NCI-H2196 (cell line): ENCODE results near the gene LAMTOR3.

Experiments used
- DNase-seq: peaks from one replicate; lab custom pipeline; 2025; ENCODE audit not compliant: unreplicated experiment; lab: John Stamatoyannopoulos, UW

Gene LAMTOR3

DNA sequence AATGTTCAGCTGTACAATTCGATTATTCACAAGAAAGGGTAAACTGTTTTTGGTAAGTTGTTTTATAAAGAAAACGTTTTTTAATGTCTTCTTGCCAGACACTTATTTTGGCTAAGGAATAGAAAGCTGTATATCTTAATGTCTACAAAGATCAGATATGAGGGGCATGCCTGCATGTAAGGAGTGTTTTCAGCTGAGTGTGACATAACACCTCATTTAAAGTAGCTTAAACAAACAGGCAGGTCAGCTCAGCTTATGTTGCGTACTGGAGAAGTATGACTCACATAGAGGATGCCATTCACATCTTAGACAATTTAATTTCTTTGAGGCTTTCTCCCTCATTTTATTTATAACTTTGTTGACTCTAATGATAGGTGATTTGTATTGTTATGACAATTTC lies 30.4 kb downstream of the LAMTOR3 start:
- DNase-seq = no peak

DNA sequence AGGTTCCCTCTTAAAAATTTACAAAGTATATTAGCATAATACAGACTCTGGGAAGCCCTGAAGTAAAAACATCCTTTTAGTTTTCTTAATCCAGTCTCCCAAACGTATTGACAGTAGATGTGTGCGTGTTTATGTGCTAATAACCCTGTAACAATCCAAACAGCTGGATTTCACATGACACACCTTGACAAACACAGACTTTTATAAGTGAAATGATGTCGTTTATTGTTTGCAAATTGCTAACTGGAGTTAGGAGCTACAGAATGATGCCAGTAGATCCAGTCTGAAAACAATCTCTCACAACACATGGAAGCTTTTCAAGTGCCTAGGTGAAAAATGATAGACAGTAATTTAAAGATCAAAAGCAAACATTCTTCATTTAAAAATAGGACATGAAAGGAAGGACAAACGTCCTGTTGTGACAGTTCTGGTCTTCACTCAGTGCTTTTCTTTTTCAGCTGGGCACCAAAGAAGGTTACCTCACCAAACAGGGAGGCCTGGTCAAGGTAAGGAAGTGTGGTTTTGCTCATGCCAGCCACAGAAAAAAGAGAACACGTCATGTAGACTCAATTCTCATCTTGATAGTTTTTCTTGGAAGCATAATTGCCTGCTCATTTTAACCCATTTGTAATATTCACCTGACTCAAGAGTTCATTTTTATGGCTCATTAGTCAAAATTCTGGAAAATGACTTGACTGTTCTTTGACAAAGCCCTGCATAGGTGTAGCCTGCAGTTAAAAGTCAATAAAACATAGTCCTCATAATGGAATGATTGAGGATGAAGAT lies 32.9 kb downstream of the LAMTOR3 start:
- no peak for DNase-seq

DNA sequence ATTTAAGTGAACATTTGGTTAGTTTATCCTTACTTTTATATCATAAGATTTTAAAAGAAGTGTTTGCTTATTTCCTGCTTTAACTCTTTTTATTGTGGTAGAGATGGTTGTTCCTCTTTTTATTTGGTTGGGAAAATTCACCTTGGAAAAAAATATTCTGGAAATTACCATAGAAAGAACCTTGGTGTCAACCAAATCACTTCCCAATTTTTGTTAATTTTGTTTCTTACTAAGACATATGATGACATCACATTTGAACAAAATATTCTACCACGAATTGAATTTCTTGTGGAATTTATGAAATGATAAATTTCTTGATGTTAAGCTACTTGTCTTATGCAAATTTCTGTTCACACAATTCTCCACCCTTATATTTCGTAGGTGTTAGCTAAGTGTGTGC lies 33.7 kb downstream of the LAMTOR3 start:
- DNase-seq = no peak

DNA sequence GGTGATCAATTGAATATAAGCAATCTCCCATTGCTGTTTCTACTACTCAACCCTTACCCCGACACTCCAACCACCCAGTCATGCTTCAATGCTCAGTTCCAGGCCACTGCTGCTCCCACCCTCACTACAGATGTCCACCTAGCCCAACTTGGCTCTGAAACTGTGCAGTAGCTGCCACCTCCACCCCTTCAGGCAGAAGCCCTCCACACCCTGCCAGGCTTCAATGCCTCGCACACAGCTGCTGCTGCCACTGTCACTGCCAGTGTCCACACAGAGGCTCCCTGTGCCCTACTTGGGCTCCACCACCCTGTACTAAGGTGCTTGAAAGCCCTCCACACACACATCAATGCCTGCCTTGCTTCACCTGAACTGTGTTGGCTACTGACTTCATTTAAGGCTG lies 34.6 kb downstream of the LAMTOR3 start:
- no peak for DNase-seq

DNA sequence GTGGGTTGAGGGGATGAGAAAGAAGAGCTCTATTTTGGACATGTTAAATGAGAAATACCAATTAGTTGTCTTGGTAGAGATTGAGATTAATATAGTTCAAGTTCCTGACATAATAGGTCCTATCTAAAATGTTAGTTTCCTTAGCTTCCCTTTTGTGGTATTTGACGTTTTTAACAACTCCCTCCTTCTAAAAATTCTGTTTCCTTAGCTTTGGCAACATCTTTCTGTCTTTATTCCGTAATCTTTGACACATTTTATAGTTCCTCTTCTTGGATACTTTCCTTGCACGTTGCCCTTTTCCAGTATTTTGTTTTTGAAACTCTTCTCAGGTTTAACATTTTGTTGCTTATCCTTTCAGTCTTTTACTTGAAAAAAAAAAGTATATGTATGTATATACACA lies 36.9 kb downstream of the LAMTOR3 start:
- no peak for DNase-seq

DNA sequence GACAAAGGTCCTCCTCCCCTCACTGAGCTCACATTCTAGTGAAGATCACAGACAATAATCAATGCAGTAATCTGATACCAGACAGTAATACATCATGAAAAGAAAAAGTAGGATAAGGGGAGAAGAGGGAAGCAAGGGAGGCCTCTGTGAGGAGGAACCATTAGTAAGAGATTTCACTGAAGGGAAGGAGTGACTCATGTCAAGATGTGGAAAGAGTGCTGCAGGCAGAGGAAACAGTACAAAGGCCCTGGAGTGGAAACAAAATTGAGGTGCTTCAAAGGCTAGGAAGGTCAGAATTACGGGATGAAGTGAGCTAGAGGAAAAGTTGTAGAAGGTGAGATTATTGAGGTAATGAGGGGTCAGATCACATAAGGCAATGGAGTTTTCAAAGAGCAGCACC lies 38.1 kb downstream of the LAMTOR3 start:
- DNase-seq = no peak

DNA sequence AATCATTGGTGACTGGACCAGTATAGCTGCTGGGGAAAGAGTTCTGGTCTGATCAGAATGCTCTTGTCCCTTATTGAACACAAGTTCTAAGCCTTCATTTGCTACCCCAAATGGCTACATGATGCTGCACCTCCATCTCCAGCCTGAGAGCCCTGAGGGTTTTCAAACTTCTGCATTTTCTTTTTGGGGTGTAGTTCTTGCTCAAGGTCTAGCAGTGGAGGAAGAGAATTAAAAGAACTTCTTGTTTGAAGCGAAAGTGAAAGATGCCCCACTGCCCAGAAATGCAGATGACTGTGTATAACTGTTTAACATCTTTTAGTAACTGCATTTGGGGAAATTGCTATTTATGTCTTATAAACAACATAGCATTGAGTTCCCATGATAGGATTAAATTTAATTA lies 38.5 kb downstream of the LAMTOR3 start:
- DNase-seq = no peak

DNA sequence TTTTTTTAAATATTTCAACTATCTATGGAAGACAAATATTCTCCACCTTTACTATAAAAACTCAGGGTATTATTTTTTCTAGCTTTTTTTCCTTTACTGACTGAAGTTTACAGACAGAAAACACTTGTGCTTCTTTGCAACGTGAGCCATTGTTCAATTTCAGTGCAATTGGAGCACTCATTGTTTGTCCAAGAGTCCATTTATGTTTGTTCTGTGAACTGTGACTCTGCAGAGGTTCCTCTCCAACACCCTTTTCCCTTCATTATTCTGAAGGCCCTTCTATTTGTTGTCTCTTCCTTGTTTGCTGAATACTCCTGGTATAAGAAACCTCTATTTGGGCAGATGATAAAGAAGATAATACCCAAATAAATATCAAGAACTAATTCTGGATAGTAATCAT lies 40.2 kb downstream of the LAMTOR3 start:
- DNase-seq = no peak

DNA sequence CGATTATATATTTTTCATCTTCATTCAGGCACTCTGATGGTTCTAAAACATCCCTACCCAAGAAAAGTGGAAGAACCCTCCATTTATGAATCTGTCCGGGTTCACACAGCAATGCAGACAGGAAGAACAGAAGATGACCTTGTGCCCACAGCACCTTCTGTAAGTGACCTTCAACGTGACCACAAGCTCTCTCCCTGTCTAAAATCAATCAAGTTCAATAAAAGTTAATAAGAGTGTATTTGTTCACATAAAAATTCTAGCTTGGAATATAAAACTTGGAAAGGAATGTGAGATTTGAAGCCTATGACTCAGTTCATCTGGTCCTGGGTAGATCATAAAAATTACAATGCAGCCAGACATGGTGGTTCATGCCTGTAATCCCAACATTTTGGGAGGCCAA lies 41.0 kb downstream of the LAMTOR3 start:
- no peak for DNase-seq

DNA sequence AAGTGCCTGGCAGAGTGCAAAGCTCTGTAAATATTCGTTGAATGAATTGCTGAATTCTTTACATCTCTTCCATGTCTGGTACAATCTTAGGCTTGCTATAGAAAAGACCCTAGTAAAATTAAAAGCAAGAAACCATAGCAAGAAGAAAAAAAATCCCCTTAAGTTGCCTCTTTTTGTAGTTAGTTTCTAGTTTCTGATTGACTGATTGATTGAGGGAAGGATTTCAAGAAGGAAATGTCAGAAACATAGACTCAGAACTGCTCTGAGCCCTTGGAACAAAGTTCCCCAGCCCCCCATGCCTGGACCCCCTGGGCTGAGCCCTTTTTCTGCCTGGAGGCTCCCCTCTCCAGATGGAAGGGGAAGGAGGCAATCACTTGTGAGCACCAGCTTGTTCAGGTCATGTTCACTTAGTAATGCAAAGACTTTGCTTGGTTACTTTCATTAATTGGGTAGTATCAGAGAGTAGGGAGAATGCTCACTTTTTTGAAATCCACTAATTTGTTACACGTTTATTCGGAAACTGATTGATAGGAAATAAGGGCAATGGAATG lies 42.0 kb downstream of the LAMTOR3 start:
- no peak for DNase-seq

DNA sequence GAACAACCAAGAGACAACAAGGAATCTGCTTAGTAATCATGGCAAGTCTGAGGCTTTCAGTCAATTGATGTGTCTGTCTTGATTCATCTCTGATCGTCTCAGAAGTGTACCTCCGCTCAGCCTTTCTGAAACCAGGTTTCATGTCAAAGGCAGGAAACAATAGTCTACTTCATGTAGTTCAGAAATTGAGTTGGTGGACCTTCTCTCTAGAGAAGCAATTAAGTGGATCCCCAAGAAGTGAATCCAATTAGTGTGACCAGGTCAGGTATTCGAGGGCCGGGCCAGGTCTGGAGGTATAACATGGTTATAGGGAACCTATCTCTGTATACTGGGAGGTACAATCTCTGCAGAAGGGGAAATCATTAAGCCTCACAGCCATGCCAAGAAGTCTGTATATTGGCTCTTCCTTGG lies 45.6 kb downstream of the LAMTOR3 start:
- no peak for DNase-seq

DNA sequence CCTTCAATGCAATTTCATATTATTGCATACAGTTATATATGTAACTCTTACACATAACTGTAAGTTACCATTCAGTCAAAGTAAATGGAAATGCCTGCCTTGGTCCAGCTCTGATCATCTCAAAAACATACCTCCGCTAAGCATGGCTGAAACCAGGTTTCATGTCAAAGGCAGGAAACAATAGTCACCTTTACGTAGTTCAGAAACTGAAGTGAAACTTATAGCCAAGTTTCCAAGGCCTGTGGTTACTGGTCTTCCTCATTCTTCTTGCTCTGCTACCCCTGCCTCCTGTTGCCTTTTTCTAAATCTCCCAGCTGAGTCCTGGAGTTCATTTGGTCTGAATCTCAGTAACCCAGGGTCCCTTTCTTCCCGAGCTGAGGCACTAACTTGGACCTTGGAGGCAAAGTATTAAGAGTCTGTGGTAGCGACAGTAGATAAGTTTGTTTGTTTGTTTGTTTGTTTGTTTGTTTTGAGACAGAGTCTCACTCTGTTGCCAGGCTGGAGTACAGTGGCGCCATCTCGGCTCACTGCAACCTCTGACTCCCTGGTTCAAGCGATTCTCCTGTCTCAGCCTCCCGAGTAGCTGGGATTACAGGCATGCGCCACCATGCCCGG lies 46.8 kb downstream of the LAMTOR3 start:
- DNase-seq = no peak

DNA sequence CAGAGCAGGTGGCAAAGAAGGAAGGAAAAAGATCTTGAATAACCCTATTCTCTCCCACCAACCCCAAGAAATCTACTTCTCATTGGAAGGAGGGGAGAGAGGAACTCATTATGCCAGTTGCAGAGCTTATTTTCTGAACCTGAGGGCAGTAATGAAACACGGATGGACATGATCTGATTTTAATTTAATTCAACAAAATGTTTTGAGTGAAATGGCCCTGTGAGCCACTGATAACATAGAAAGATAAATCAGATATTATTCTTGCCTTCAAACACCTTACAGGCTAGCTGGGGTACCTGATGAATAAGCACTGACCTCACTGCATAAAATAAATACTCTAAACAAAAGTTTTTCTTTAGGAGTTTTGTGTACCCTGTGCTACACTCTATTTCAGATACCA lies 47.3 kb downstream of the LAMTOR3 start:
- DNase-seq = no peak

DNA sequence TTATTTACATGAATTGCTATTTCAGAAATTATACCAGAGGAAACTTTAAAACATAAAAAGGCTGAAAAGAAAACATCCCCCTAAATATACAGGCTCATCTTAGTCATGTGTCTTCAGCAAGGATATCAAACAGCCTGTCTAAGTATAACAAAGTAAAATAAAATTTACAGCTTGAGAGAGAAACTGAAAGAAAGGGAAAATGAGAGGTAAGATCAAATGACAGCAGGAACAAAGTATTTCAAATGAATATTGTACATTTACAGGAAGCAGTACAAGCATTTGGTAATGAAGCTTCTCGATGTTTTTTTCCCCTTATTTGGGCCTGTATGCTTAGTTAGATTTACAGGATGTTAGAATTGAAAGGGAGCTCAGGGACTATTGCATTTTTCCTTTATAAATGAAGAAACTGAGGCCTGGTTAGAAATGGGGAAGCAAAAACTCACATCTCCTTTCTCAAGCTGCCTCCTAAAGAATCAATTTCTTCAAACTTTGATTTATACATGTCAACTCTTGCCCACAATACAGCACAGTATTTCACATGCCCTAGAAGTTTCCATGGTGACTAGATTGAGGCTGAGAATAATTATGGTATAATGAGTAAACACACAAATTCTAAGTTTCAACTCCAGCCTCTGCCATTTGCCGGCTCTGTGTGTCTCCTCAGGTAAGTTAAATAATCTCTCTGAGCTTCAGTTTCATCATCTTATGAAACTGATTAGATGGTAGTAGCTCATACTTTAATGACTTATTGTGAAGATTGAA lies 48.3 kb downstream of the LAMTOR3 start:
- DNase-seq = no peak

DNA sequence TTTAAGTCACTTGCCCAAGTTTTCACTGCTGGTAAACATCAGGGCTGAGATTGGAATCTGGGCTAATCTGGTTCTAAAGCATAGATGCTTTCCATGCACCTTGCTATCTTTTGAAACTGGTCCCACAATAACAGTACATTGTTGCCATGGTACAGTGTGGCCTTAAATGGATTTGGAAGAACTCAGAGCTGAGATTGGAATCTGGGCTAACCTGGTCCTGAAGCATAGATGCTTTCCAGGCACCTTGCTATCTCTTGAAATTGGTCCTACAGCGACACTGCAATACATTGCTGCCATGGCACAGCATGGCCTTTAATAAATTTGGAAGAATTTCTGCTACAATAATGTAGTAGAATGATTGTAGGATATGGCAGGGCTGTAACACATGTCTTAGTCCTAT lies 49.0 kb downstream of the LAMTOR3 start:
- DNase-seq = no peak

DNA sequence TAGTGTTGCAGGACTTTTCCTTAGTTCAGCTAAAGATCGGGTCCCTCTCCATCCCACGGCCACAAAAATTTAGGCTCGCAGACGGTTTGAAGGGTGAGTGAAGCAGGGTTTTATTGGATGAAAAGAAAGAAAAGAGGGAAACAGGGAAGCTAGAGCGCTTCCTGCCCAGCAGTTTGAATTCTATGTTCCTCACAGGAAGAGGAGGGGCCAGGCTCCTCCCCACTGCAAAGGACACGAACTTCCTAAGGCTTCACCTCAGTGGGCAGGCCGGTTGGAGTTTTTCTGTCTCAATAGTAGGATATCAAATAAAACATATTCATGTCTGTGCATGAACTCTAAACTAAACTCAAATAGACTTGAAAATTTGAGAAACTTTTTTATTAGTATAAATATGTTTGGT lies 50.2 kb downstream of the LAMTOR3 start:
- DNase-seq = no peak

DNA sequence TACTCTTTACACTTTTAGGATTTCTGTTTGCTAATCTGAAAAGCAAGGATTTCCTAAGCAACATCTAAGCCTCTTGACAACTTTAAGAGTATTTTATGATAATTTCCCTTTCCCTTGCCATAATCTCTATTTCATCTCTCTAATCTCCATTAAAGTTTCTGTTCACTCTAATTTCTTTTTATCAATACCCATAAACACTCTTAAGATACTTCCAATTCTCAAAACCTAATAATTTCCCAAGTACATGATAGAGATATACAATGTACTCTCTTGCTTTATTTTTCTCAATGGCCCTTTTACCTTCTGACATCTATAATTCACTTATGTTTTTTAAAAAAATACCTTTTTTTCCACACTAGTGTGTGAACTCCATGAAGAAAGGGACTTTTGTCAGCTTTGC lies 50.8 kb downstream of the LAMTOR3 start:
- no peak for DNase-seq

DNA sequence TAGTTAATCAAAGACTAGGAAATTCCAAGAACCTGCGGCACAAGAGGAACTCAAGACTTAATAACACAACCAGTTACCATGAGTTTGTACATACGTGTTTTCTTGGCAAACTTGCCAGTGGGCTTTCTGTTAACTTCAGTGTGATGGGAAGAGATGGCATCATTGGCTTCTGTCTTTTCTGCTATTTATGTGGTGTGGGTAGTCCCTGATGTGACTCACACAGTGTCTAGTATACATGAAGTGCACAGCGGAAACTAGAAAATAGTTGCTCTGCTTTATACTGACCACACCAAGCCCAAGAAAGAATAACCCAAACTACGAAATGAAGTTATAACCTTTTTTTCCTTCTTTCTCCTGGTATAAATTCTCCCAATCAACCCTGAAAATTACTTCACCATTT lies 53.1 kb downstream of the LAMTOR3 start:
- no peak for DNase-seq

DNA sequence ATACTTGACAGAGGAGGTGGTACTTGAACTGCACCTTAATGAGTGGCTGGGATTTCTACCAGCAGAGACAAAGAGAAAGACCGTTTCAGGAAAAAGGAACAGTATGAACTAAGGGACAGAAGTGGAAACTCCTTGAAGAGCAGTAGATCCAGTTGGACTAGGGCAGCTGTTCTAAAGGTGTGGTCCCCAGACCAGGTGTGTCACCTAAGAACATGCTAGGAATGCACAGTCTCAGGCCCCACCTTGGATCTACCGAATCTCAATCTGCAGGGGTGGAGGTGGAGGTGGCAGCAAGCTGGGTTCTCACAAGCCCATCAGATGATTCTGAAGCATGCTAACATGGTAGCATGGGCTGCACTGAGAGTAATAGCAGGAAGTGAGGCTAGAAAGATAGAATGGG lies 55.3 kb downstream of the LAMTOR3 start:
- no peak for DNase-seq

DNA sequence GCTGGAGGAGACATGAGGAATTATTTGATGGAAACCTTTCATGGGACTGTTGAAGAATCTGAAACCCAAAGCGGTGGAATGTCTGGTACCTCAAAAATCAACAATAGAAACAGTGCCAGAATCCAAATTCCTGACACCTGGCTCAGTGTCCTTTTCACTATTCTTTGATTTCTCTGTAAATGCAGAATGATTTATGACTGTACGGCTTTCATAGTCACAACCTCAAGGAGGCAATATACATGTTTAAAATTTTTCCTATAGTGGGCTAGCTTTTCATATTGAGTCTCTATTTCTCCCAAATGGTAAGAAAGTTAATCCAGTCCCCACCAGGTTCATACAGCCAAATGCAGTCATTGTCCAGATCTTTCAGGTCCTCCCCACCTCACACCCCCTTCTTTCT lies 58.3 kb downstream of the LAMTOR3 start:
- DNase-seq = no peak

DNA sequence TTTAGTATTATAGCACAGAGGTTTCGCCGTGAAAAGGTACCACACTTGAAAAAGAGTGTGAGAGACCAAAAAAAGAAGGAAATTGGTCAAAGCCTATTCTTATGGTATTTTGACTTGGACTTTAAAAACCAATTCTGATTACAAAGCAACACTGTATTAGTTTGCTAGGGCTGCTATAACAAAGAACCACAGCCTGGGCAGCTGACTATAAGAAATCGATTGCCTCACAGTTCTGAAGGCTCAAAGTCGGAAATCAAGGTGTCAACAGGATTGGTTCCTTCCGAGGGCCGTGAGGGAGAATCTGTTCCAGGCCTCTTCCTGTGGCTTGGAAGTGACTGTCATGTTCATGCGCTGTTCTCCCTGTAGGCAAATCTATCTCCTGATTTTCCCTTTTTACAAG lies 59.7 kb downstream of the LAMTOR3 start:
- DNase-seq = no peak

DNA sequence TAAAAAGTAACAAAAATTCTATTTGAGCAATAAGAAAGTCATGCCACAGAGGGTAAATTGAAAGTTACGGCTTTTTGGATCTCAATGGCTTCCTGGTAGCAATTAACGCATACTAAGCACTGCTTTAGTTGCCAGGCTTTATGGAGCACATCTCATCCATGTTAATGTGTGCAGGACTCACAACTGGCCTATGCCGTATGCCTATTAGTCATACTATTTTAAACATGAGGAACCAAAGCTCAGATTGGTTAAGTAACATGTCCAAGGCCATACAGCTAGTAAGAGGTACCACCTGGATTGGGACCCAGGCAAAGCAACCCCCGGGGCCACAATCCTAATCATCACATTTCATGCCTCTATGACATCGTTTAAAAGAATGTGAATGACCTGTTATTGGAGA lies 60.5 kb downstream of the LAMTOR3 start:
- DNase-seq = no peak
